ENCODE measurements around the gene COL4A6.

- TF ChIP-seq SIN3A (IDR thresholded peaks at IDR 0.05; ENCODE audit: low read depth): no peak
- TF ChIP-seq SP1 (IDR thresholded peaks at IDR 0.05; ENCODE audit: low read depth): no peak
- no peak for TF ChIP-seq CTCF (IDR thresholded peaks at IDR 0.05 in 2 of 3, conservative IDR thresholded peaks at IDR 0.05 in 1 of 3; ENCODE audit: borderline replicate concordance in 1 of 3, insufficient read depth in 1 of 3, low read depth in 2 of 3, low read length in 2 of 3)
- no peak for TF ChIP-seq RAD21 (IDR thresholded peaks at IDR 0.05; ENCODE audit: low read depth)
- no peak for TF ChIP-seq POLR2AphosphoS5 (IDR thresholded peaks at IDR 0.05; ENCODE audit: low read depth, low read length)
- no peak for TF ChIP-seq EZH2 (IDR thresholded peaks at IDR 0.05)
- no peak for TF ChIP-seq POLR2A (IDR thresholded peaks at IDR 0.05; ENCODE audit: borderline replicate concordance, extremely low read depth, insufficient read depth, insufficient read length)
- TF ChIP-seq ZBTB33 (IDR thresholded peaks at IDR 0.05; ENCODE audit: extremely low read depth, insufficient replicate concordance, low read length): no peak
- no peak for TF ChIP-seq REST (IDR thresholded peaks at IDR 0.05; ENCODE audit: low read depth)
- TF ChIP-seq SRF (IDR thresholded peaks at IDR 0.05; ENCODE audit: low read depth): no peak
Observed at GRCh38 chrX:108412783-108413182, 25.4 kb downstream of the COL4A6 start.
